WERI-Rb-1 (cell line): Measurements from ENCODE around the gene SURF1.

Experiments used
- DNase-seq: peaks from one replicate; pipeline ENCODE4 v3.0.0-alpha.2; 2020
- H3K27ac ChIP-seq: fragments of 250-450 bp; sonication (Bioruptor Pico); 2 replicates; pipeline ENCODE4 v1.5.1; 2020; ENCODE audit warnings: mild to moderate bottlenecking, moderate library complexity
- H3K27me3 ChIP-seq: fragments of 250-450 bp; sonication (Bioruptor Pico); 2 replicates; pipeline ENCODE4 v1.5.1; 2021; ENCODE audit warnings: mild to moderate bottlenecking, low read depth, moderate library complexity; ENCODE audit not compliant: insufficient read depth, severe bottlenecking
- H3K36me3 ChIP-seq: fragments of 250-450 bp; sonication (Bioruptor Pico); 2 replicates; pipeline ENCODE4 v1.5.1; 2020; ENCODE audit warnings: mild to moderate bottlenecking, moderate library complexity
- H3K4me3 ChIP-seq: 2 replicates; pipeline ENCODE4 v1.5.1; 2011; ENCODE audit warnings: low read depth, mild to moderate bottlenecking, control low read depth, low read length
- H3K9me3 ChIP-seq: fragments of 250-450 bp; sonication (Bioruptor Pico); 2 replicates; pipeline ENCODE4 v1.5.1; 2021; ENCODE audit warnings: mild to moderate bottlenecking, moderate library complexity; ENCODE audit not compliant: severe bottlenecking
- TF ChIP-seq, protein P1 (sequence below): IDR thresholded peaks from 2 replicates; pipeline ENCODE4 v1.5.1; 2011; ENCODE audit warnings: low read depth, mild to moderate bottlenecking, control low read depth, inconsistent platforms, low read length

SURF1 gene

DNA sequence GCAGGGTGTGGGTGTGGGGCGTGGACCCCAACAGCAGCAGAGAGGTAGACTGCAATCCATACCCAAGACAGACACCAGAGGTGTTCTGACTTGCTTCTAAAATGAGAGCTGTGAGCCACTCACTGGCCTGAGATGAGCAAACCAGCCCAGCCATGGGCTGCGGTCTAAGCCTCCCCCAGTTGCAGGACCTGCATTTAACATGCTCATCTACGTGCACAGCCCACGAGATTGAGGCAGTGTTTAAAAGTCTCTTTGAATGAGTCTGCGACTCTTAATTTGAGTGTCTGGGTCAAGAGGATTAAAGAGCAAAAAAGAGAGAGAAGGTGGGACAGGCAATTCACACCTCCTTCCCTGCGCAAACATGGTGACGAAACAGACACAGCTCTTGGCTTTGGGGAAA lies 13.6 kb upstream of the SURF1 start:
- H3K27me3 ChIP-seq: no peaks in the 10 kb centered on the region
- no peak overlapping the region for H3K4me3 ChIP-seq
- peaks cover 68% of the 10 kb centered on the region for H3K36me3 ChIP-seq
- TF ChIP-seq, protein P1, sequence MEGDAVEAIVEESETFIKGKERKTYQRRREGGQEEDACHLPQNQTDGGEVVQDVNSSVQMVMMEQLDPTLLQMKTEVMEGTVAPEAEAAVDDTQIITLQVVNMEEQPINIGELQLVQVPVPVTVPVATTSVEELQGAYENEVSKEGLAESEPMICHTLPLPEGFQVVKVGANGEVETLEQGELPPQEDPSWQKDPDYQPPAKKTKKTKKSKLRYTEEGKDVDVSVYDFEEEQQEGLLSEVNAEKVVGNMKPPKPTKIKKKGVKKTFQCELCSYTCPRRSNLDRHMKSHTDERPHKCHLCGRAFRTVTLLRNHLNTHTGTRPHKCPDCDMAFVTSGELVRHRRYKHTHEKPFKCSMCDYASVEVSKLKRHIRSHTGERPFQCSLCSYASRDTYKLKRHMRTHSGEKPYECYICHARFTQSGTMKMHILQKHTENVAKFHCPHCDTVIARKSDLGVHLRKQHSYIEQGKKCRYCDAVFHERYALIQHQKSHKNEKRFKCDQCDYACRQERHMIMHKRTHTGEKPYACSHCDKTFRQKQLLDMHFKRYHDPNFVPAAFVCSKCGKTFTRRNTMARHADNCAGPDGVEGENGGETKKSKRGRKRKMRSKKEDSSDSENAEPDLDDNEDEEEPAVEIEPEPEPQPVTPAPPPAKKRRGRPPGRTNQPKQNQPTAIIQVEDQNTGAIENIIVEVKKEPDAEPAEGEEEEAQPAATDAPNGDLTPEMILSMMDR: no peak
- no peak for DNase-seq
- H3K9me3 ChIP-seq: no peaks in the 10 kb centered on the region
- H3K27ac ChIP-seq: no peak overlapping the region

DNA sequence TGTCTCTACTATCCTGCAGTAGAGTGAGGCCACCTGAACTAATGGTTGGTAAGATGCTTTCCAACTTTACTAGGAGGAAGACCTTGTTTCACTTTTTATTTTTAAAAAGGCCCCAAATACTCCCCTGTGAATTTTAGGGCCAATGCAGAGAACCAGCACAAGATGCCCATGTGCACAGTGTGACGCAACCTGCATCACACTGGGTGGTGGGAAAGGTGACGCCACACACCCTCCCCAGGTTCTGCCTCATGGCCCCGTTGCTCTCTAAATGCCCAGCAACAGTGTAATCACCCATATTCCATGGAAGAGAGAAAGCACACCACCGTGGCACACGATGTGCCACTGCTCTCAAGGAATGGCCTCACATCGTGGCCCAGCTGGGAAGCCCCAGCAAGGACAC lies 13.1 kb upstream of the SURF1 start:
- no peak for DNase-seq
- H3K27me3 ChIP-seq: no peaks in the 10 kb centered on the region
- no peaks in the 10 kb centered on the region for H3K9me3 ChIP-seq
- no peak overlapping the region for H3K4me3 ChIP-seq
- H3K27ac ChIP-seq: no peak overlapping the region
- TF ChIP-seq, protein P1: no peak
- peaks cover 71% of the 10 kb centered on the region for H3K36me3 ChIP-seq

DNA sequence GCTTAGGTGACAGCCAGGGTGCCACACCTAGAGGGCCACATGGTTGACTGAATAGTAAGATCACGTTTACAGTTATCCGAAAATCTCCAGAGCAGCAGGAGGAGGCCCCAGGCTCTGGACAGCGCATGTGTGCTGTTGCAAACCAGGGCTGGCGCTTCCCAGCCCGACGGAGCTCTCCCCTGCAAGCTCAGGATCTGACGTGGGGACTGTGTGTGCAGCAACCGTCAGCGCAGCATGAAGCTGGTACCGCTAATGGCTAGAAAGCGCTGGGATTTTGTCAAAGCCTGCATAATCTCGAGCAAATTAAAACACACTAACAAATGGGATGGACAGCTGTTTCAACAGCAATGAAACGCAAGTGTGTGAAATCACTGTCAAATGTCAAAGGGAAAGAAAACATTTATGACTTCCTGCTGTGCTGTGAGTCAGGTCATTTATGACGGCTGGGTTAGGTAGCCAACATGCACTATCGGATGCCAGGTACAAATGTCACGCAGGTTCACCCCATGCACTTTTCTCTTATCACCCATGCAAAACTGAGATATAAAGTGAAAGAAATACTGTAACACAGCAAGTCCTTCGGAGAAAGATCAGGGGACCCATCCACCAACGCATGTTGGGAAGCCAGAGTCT lies 12.1 kb upstream of the SURF1 start:
- H3K9me3 ChIP-seq: no peaks in the 10 kb centered on the region
- no peak for DNase-seq
- TF ChIP-seq, protein P1: no peak
- H3K36me3 ChIP-seq: peaks cover 74% of the 10 kb centered on the region
- H3K27ac ChIP-seq: no peak overlapping the region
- no peaks in the 10 kb centered on the region for H3K27me3 ChIP-seq
- no peak overlapping the region for H3K4me3 ChIP-seq

DNA sequence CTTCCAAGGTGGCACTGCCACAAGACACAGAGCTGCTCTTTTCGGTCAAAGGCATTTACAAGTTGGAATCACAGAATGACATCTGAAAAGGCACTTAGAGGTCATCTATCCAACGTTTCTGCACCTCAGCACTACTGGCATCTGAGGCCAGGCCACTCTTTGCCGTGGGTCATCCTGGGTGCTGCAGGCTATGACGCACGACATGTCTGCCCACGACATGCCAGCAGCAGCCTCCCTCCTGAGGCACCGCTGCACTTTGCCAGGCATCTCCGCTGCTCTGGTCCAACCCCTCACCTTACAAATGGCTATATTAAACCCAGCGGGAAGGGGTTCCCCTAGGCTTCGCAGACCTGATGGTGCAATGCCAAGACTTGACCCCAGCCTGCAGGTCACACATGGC lies 11.5 kb upstream of the SURF1 start:
- Histone ChIP-seq H3K27me3 (no peaks in the 10 kb centered on the region), H3K27ac (no peak overlapping the region), H3K36me3 (peaks cover 74% of the 10 kb centered on the region), H3K9me3 (no peaks in the 10 kb centered on the region), H3K4me3 (no peak overlapping the region)
- TF ChIP-seq, protein P1: no peak
- no peak for DNase-seq

DNA sequence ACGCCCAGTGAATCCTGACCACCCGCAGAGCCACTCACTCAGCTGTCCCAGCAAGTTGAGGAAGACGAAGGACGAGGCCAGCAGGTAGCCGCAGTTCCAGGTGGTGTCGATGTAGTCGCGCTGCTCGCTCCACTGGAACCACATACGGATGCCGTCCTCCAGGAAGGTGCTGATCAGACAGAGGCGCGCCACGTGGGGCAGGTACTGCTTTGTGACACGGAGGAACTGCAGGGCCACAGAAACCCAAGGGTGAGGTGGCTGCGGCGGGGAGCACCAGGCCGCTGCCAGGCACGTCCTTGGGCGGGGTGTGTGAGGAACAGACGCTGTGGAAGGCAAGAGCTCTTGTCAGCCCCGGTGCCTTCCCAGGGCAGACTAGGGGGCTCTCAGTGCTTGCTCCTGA lies 10.9 kb upstream of the SURF1 start:
- H3K36me3 ChIP-seq: peaks cover 74% of the 10 kb centered on the region
- H3K27me3 ChIP-seq: no peaks in the 10 kb centered on the region
- no peak for DNase-seq
- no peaks in the 10 kb centered on the region for H3K9me3 ChIP-seq
- TF ChIP-seq, protein P1: no peak
- no peak overlapping the region for H3K4me3 ChIP-seq
- no peak overlapping the region for H3K27ac ChIP-seq

DNA sequence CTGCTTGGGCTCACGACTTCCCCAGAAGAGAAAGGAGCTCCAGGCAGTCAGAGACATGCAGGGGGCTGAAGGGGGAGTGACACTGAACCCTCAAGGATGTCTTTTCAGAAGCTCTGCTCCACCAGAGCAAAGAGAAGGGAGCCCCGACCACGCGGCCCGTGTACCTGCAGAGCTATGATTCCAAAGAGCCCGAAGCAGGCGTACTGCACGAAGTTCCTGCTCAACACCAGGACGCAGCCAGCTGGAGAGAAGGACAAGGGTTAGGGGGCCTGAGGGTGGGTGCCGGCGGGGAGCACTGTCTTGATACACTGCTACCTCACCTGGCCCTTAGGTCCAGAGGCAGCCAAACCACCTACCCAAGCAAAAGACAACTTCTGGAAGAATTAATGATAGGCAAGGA lies 10.1 kb upstream of the SURF1 start:
- no peak for DNase-seq
- Histone ChIP-seq H3K4me3 (no peak overlapping the region), H3K27ac (no peak overlapping the region), H3K9me3 (no peaks in the 10 kb centered on the region), H3K27me3 (no peaks in the 10 kb centered on the region), H3K36me3 (peaks cover 80% of the 10 kb centered on the region)
- TF ChIP-seq, protein P1: no peak
